ENCODE measurements around the gene CTDP1. TPM values are rescaled to one million over a fixed set of nuclear protein-coding genes. Genes with fewer than 3 reads are reported as not detected.

The CTDP1 gene
- total RNA-seq, 2 experiments from 2014 or later: 41.6 to 42.5 TPM

DNA sequence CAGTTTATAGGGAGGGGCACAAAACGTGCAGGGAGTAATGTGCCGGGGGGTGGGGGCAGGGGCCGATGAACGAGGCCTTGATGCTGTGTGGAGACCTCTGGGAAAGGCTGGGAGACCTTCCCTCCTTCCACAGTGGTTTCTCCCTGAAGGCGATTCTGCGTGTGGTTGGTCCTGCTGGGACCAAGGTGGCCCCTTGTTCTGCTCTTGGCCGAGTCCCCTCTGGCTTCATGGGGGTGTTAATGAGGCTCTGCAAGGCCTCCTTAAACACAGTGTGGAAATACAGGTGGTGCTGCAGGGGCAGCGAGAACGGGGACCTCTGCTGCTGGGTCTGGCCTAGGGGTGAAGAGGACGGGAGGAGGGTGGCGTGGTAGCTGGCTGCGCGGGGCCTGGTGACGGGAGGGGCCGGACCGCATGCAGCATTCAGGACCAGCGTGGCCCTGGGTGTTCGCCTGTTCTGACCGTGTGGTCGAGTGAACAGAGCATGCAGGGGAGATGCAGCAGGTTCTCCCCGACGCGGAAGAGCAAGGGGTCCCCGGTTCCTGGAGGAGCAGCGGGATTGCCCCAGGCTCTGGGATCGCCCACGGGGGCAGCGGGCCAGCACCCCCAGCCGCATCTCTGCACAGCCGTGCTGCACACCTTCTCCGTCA, 76.0 kb downstream of the CTDP1 start:
- Mint-ChIP-seq H3K27ac (no peak overlapping the region), H3K4me1 (no peaks in the 10 kb centered on the region), H3K9me3 (peaks cover 12% of the 10 kb centered on the region), H3K36me3 (peaks cover 29% of the 10 kb centered on the region), H3K27me3 (no peaks in the 10 kb centered on the region), H3K4me3 (no peak overlapping the region)
- DNase-seq (peak; percentile 6), ATAC-seq (ENCODE audit: low read depth) (no peak)
- POLR2A ChIA-PET: no interaction called here

DNA sequence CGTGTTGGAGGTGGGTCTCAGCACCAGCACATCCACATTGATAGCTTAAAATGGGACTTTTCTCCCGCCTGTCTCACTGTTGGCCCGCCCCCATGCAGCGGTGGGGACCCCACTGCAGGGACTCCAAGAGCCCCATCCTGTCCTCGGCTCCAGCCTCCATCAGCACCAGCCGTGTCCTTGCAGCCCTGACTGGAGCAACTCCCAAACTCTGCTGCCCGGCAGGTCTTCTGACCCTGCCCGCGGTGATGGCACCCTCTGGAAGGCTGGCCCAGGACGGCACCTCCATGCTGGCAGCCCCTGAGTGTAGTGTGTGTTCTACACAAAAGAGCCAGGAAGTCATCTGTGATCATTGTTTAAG, 76.5 kb downstream of the CTDP1 start:
- Mint-ChIP-seq H3K36me3 (peaks cover 29% of the 10 kb centered on the region), H3K9me3 (peaks cover 12% of the 10 kb centered on the region), H3K4me3 (no peak overlapping the region), H3K4me1 (peaks cover 3% of the 10 kb centered on the region), H3K27me3 (no peaks in the 10 kb centered on the region), H3K27ac (no peak overlapping the region)
- no peak for ATAC-seq (ENCODE audit: low read depth)
- POLR2A ChIA-PET: no interaction called here
- peak; percentile 24 for DNase-seq

DNA sequence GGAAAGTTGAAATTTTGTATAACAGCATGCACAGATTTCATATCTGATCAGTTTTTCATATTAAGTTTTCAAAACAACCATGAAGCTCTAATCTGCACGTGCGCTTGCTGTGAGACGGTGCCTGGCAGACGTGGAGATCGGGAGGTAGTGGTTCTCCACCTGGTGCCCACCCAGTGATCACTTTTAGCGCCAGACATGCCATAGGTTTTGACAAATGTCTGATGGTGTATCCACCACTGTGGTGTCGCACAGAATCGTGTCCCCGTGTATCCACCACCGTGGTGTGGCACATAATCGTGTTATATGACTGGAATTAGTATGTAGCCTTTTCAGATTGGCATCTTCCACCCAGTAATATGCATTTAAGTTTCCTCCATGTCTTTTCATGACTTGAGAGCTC, 77.2 kb downstream of the CTDP1 start:
- POLR2A ChIA-PET: no interaction called here
- DNase-seq: no peak
- no peaks in the 10 kb centered on the region for H3K27me3 Mint-ChIP-seq
- ATAC-seq (ENCODE audit: low read depth): no peak
- no peak overlapping the region for H3K4me3 Mint-ChIP-seq
- peaks cover 3% of the 10 kb centered on the region for H3K4me1 Mint-ChIP-seq
- H3K27ac Mint-ChIP-seq: no peak overlapping the region
- peaks cover 12% of the 10 kb centered on the region for H3K9me3 Mint-ChIP-seq
- H3K36me3 Mint-ChIP-seq: peaks cover 29% of the 10 kb centered on the region

DNA sequence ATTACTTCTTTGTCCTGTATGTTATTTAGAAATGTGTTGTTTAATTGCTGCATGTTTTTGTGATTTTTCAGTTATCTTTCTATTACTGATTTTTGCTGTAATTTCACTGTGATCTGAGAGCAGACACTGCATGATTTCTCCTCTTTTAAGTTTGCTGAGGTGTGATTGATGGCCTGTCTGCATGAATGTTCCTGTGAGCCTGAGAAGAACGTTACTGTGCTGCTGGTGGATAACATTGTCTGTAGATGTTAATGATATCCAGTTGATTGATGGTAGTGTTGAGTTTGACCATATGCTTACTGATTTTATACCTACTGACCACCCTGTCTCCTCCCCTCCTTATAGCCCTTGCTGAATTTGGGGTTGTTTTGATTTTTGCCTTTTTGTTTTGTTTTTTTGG, 80.7 kb downstream of the CTDP1 start:
- peaks cover 12% of the 10 kb centered on the region for H3K9me3 Mint-ChIP-seq
- POLR2A ChIA-PET: no interaction called here
- H3K27me3 Mint-ChIP-seq: no peaks in the 10 kb centered on the region
- peaks cover 3% of the 10 kb centered on the region for H3K4me1 Mint-ChIP-seq
- H3K36me3 Mint-ChIP-seq: peaks cover 15% of the 10 kb centered on the region
- ATAC-seq (ENCODE audit: low read depth) (no peak), DNase-seq (no peak)
- no peak overlapping the region for H3K4me3 Mint-ChIP-seq
- no peak overlapping the region for H3K27ac Mint-ChIP-seq

DNA sequence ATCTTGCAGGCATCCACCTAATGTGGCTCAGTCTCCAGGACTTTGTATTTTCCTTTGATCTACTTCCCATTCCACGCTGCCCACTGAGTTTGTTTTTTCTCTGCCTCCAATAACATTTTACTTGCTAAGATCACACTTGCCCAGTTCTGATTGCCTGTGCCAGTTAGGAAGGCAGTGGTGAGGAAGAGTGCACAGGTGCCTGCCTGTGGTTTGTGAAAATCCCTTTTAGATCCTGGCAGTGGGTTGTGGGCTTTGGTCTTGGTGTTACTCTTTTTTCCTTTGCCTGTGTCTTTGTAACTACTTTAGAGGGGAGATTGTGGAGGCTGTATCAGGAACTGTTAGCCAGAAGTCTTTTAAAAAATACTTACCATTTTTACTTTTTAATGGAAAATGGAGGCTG, 81.3 kb downstream of the CTDP1 start:
- H3K27ac Mint-ChIP-seq: no peak overlapping the region
- peaks cover 12% of the 10 kb centered on the region for H3K36me3 Mint-ChIP-seq
- H3K9me3 Mint-ChIP-seq: peaks cover 13% of the 10 kb centered on the region
- DNase-seq (no peak), ATAC-seq (ENCODE audit: low read depth) (no peak)
- no peaks in the 10 kb centered on the region for H3K27me3 Mint-ChIP-seq
- peaks cover 3% of the 10 kb centered on the region for H3K4me1 Mint-ChIP-seq
- no peak overlapping the region for H3K4me3 Mint-ChIP-seq
- POLR2A ChIA-PET: no interaction called here

DNA sequence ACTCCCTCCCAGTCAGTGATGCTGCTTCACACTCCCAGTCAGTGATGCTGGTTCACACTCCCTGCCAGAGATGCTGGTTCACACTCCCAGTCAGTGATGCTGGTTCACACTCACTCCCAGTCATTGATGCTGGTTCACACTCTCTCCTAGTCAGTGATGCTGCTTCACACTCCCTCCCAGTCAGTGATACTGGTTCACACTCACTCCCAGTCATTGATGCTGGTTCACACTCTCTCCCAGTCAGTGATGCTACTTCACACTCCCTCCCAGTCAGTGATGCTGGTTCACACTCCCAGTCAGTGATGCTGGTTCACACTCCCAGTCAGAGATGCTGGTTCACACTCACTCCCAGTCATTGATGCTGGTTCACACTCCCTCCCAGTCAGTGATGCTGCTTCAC, 83.8 kb downstream of the CTDP1 start:
- ATAC-seq (ENCODE audit: low read depth): no peak
- Mint-ChIP-seq H3K4me1 (peaks cover 3% of the 10 kb centered on the region), H3K9me3 (peaks cover 11% of the 10 kb centered on the region), H3K27ac (no peak overlapping the region), H3K27me3 (peaks cover 2% of the 10 kb centered on the region), H3K36me3 (peaks cover 7% of the 10 kb centered on the region), H3K4me3 (no peak overlapping the region)
- POLR2A ChIA-PET: no interaction called here
- no peak for DNase-seq

DNA sequence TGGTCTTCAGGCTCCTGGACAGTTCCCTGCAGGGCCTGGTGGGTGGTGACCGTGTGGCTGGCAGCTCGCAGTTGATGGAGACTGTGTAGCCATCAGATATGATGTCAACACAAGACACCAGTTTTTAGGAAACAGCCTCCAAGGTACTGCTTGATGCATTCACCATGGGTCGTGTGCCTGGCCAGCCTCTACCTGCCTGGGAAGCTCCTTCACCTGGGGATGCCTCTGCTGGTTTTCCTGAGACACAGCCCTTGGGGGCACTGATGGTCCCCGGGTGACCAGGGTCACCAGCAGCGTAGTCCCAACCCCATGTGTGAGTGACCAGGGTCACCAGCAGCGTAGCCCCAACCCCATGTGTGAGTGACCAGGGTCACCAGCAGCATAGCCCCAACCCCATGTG, 84.5 kb downstream of the CTDP1 start:
- ATAC-seq (ENCODE audit: low read depth): no peak
- POLR2A ChIA-PET: no interaction called here
- Mint-ChIP-seq H3K36me3 (peaks cover 3% of the 10 kb centered on the region), H3K27ac (no peak overlapping the region), H3K4me3 (no peak overlapping the region), H3K27me3 (peaks cover 2% of the 10 kb centered on the region), H3K9me3 (peaks cover 8% of the 10 kb centered on the region), H3K4me1 (peaks cover 3% of the 10 kb centered on the region)
- DNase-seq: peak; percentile 12

DNA sequence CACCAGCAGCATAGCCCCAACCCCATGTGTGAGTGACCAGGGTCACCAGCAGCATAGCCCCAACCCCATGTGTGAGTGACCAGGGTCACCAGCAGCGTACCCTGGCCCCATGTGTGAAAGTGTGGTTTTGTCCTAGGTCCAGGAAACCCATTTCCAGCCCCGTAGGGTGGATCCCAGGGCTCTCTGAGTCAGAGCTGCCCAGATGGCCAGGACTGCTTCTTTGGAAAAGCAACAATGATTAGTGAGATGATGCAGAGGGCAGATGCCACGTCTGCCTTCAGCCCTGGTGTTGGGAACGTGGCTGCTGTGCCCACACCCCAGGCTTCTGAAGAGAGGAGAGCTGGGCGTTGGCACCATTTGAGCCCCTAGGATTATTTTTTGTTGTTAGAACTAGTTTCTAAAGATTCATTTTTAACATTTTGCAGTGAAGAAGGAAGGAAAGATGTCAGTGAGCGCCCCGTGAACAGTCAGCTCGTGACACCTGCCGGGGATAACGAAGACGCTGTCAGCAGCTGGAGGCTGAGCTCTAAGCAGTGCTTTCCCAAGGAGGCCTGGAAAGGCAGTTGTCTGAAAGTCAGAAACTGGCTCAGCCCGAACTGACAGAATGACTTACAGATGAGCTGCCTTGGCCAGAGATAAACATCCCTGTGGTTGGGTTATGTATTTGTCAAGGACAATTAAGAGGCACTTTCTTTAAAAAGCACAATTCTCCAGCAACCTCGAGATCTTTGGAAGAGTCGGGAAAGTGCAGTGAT, 86.1 kb downstream of the CTDP1 start:
- DNase-seq: peak; percentile 2
- H3K27me3 Mint-ChIP-seq: peaks cover 2% of the 10 kb centered on the region
- peaks cover 3% of the 10 kb centered on the region for H3K4me1 Mint-ChIP-seq
- ATAC-seq (ENCODE audit: low read depth): no peak
- POLR2A ChIA-PET: no interaction called here
- no peak overlapping the region for H3K4me3 Mint-ChIP-seq
- peaks cover 8% of the 10 kb centered on the region for H3K9me3 Mint-ChIP-seq
- no peak overlapping the region for H3K27ac Mint-ChIP-seq
- H3K36me3 Mint-ChIP-seq: no peaks in the 10 kb centered on the region

DNA sequence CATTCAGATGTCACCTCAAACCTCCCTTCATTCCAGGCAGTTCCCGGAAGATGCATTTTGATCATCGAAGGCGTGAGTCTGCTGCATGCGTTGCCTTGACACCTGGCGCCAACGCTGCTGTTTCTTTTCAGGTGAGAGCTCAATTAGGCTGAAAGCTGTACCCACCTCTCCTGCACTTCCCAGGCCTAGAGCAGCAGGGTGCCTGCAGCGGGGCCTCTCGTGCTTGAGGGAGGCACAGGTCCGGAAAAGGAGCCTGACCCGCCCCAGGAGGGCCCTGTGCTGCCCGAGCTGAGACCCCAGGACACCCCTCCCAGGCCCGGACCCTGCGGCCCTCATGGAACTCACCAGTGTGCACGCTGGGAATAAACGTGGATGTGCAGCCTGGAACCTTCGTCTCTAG, 86.7 kb downstream of the CTDP1 start:
- no peak for ATAC-seq (ENCODE audit: low read depth)
- H3K36me3 Mint-ChIP-seq: no peaks in the 10 kb centered on the region
- H3K27ac Mint-ChIP-seq: no peak overlapping the region
- DNase-seq: peak; percentile 10
- POLR2A ChIA-PET: no interaction called here
- H3K4me3 Mint-ChIP-seq: no peak overlapping the region
- H3K27me3 Mint-ChIP-seq: peaks cover 2% of the 10 kb centered on the region
- H3K9me3 Mint-ChIP-seq: peaks cover 8% of the 10 kb centered on the region
- no peaks in the 10 kb centered on the region for H3K4me1 Mint-ChIP-seq

DNA sequence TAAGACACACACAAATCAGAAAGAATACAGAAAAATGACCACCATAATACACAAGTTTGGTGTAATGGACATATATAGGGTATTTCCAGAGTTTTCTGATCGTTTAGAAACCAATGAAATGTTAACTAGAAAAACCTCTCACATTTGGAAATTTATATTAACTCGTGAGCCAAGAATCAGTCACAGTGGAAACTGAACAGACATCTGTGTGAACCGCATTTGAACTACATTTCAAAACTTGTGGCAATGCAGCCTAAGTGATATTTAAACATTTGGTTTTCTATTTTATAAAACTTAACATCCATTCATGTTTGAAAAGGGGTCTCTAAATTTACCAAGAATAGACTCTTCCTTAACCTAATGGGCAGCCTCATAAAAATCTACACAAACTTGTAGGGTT, 89.1 kb downstream of the CTDP1 start:
- H3K4me3 Mint-ChIP-seq: no peak overlapping the region
- H3K9me3 Mint-ChIP-seq: peaks cover 8% of the 10 kb centered on the region
- H3K27me3 Mint-ChIP-seq: peaks cover 2% of the 10 kb centered on the region
- POLR2A ChIA-PET: no interaction called here
- H3K36me3 Mint-ChIP-seq: no peaks in the 10 kb centered on the region
- no peak for ATAC-seq (ENCODE audit: low read depth)
- H3K4me1 Mint-ChIP-seq: no peaks in the 10 kb centered on the region
- H3K27ac Mint-ChIP-seq: no peak overlapping the region
- DNase-seq: no peak

DNA sequence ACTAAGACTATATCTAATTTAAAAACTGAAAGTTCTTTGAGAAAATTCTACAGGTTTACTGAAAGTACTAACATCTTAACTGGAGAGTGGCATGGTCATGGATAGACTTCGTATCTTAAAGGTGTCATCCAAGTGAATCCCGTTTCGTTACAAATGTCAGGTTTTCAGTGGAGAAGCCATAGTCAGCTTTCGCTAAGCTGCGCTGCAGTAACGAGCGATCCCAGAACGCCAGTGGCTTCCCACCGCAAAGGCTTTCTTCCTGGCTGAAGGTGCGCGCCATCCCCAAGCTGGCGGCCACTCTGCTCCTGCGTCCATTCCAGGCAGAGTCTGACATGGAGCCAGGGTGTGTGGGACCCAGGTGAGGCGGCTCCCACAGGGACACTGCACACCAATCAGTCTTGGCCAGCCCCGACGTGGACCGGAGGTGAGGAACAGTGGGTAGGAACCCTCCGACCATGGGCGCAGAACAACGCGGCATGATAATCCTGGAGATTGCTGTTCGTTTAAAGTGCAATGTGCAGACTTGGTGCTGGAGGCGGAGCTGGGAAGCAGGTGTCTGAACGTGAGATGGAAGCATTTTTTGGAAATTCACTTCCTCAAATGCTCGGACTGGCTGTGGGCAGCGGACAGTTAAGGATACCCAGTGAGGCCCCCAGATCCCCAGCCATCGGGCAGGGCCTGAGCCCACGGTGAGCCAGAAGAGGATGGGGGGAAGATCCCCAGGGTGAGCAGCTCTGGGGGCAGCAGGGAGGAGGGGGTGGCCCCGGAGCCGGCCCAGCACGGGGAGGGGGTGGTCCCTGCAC, 90.3 kb downstream of the CTDP1 start:
- Mint-ChIP-seq H3K9me3 (peaks cover 8% of the 10 kb centered on the region), H3K4me1 (no peaks in the 10 kb centered on the region), H3K36me3 (no peaks in the 10 kb centered on the region), H3K4me3 (no peak overlapping the region), H3K27me3 (peaks cover 2% of the 10 kb centered on the region), H3K27ac (no peak overlapping the region)
- no peak for DNase-seq
- POLR2A ChIA-PET: no interaction called here
- ATAC-seq (ENCODE audit: low read depth): no peak

DNA sequence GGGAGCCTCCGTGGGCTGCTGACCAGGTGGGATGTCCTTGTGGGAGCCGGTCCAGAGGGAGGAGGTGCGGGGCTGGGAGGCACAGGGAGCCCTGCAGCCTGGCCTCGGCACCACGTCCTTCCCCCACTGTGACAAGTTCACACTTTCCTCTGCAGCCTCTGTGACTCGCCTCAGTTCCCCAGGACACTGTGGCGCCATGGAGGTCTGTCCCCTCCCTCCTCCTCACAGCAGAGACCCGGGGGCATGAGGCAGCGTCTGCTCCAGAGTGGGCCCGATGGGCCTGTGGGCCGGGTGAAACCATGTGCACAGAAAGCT, 90.9 kb downstream of the CTDP1 start:
- Mint-ChIP-seq H3K27ac (no peak overlapping the region), H3K9me3 (peaks cover 8% of the 10 kb centered on the region), H3K27me3 (peaks cover 2% of the 10 kb centered on the region), H3K36me3 (no peaks in the 10 kb centered on the region), H3K4me1 (no peaks in the 10 kb centered on the region), H3K4me3 (no peak overlapping the region)
- ATAC-seq (ENCODE audit: low read depth) (no peak), DNase-seq (no peak)
- POLR2A ChIA-PET: no interaction called here

DNA sequence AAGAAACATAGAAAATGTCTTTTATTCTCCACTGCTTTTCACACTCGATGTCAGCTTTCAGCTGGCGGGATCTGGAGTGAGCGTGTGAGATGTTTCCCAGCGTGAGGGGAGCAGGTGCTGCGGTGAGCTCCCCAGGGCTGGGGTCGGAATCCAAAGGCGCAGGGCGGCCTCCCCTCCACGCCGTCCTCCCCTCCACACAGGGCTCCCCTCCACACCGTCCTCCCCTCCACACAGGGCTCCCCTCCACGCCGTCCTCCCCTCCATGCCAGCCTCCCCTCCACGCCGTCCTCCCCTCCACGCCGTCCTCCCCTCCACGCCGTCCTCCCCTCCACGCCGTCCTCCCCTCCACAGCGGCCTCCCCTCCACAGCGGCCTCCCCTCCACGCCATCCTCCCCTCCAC, 91.2 kb downstream of the CTDP1 start:
- H3K4me3 Mint-ChIP-seq: no peak overlapping the region

More for the DNA sequence above, 91.2 kb downstream of the CTDP1 start:
- Mint-ChIP-seq H3K27ac (no peak overlapping the region), H3K36me3 (no peaks in the 10 kb centered on the region), H3K27me3 (peaks cover 2% of the 10 kb centered on the region), H3K4me1 (no peaks in the 10 kb centered on the region), H3K9me3 (peaks cover 8% of the 10 kb centered on the region)
- POLR2A ChIA-PET: no interaction called here
- DNase-seq (no peak), ATAC-seq (ENCODE audit: low read depth) (no peak)
